Measurements from ENCODE around the gene PTBP2.

The PTBP2 gene

GRCh38 chr1:96721416-96722160 is at the start of gene PTBP2:
Gene PTBP2 (plus strand): TSS chr1:96721784. CDS start chr1:96721865, 81 bp downstream.
- DNase-seq = peak; percentile 68

- DNase-seq = no peak
Measured at GRCh38 chr1:96674915-96675314, 46.7 kb upstream of the PTBP2 start.

- DNase-seq = no peak
Measured at GRCh38 chr1:96682056-96682455, 39.5 kb upstream of the PTBP2 start.

- no peak for DNase-seq
Measured at GRCh38 chr1:96683931-96684330, 37.7 kb upstream of the PTBP2 start.

- DNase-seq = no peak
Measured at GRCh38 chr1:96684744-96685143, 36.8 kb upstream of the PTBP2 start.

GRCh38 chr1:96688767-96689166 is 32.8 kb upstream of the PTBP2 start:
- DNase-seq = no peak

GRCh38 chr1:96695954-96696353 is 25.6 kb upstream of the PTBP2 start:
- no peak for DNase-seq

- DNase-seq = no peak
Measured at GRCh38 chr1:96698342-96698983, 23.1 kb upstream of the PTBP2 start.

- DNase-seq = no peak
Measured at GRCh38 chr1:96703186-96703585, 18.4 kb upstream of the PTBP2 start.

- DNase-seq = no peak
Measured at GRCh38 chr1:96707023-96707422, 14.6 kb upstream of the PTBP2 start.

- no peak for DNase-seq
Measured at GRCh38 chr1:96708482-96708881, 13.1 kb upstream of the PTBP2 start.

GRCh38 chr1:96710708-96711477 is 10.7 kb upstream of the PTBP2 start:
- DNase-seq = peak; percentile 13

- DNase-seq = no peak
Measured at GRCh38 chr1:96713649-96714048, 7.9 kb upstream of the PTBP2 start.

- no peak for DNase-seq
Measured at GRCh38 chr1:96714881-96715280, 6.7 kb upstream of the PTBP2 start.

GRCh38 chr1:96715482-96715881 is 6.1 kb upstream of the PTBP2 start:
- no peak for DNase-seq

- DNase-seq = no peak
Measured at GRCh38 chr1:96721053-96721415, 550 bp upstream of the PTBP2 start.

GRCh38 chr1:96722161-96722922 is 758 bp downstream of the PTBP2 start:
- no peak for DNase-seq

- no peak for DNase-seq
Measured at GRCh38 chr1:96722958-96723357, 1.4 kb downstream of the PTBP2 start.

- DNase-seq = no peak
Measured at GRCh38 chr1:96723377-96723776, 1.8 kb downstream of the PTBP2 start.

GRCh38 chr1:96723936-96724335 is 2.4 kb downstream of the PTBP2 start:
- no peak for DNase-seq

- no peak for DNase-seq
Measured at GRCh38 chr1:96727860-96728259, 6.3 kb downstream of the PTBP2 start.

- no peak for DNase-seq
Measured at GRCh38 chr1:96730574-96731298, 9.2 kb downstream of the PTBP2 start.
